Keratinocyte (primary cell): ENCODE results near the gene CDT1. TPM values are rescaled to one million over a fixed set of nuclear protein-coding genes. Genes with fewer than 3 reads are reported as not detected.

Experiments
- DNase-seq: peaks from one replicate; pipeline ENCODE4 v3.0.0-alpha.2; 2011; ENCODE audit warnings: low read depth, missing footprints, low spot score
- FAIRE-seq: peaks from 2 replicates; lab custom pipeline; 2011; peaks lifted over from hg19 to GRCh38; lab: Jason Lieb, UNC
- H2AFZ ChIP-seq: 2 replicates; pipeline ENCODE4 v1.6.0; 2012; ENCODE audit warnings: low read length, control low read depth, inconsistent platforms; ENCODE audit not compliant: control insufficient read depth
- H3K27ac ChIP-seq: 2 replicates; pipeline ENCODE4 v1.5.1; 2011; ENCODE audit warnings: low read length; ENCODE audit not compliant: control insufficient read depth, insufficient read depth
- H3K27me3 ChIP-seq: 3 replicates; pipeline ENCODE4 v1.6.0; 2011; ENCODE audit warnings: low read length; ENCODE audit not compliant: control insufficient read depth, insufficient read depth; ENCODE audit errors: extremely low read depth
- H3K36me3 ChIP-seq, 2 experiments: 2 replicates in 1 of 2; 3 replicates in 1 of 2; pipeline ENCODE4 v1.5.1; 2011; ENCODE audit warnings: low read length in 2 of 2, mild to moderate bottlenecking in 1 of 2; ENCODE audit not compliant: control insufficient read depth in 2 of 2, insufficient read depth in 2 of 2; ENCODE audit errors: extremely low read depth in 1 of 2
- H3K4me1 ChIP-seq: 3 replicates; pipeline ENCODE4 v1.5.1; 2011; ENCODE audit warnings: low read length; ENCODE audit not compliant: control insufficient read depth, insufficient read depth; ENCODE audit errors: extremely low read depth
- H3K4me2 ChIP-seq: 3 replicates; pipeline ENCODE4 v1.6.0; 2011; ENCODE audit warnings: low read depth, low read length; ENCODE audit not compliant: control insufficient read depth, insufficient read depth; ENCODE audit errors: extremely low read depth
- H3K4me3 ChIP-seq, 3 experiments: fragments of 200-600 bp in 1 of 3; sonication (generic) in 1 of 3; 2 replicates in 2 of 3; 3 replicates in 1 of 3; pipeline ENCODE4 v1.5.1; 2011 to 2016; ENCODE audit warnings: low read length in 3 of 3, mild to moderate bottlenecking in 3 of 3, control low read depth in 2 of 3, inconsistent platforms in 1 of 3, low read depth in 1 of 3, mixed read lengths in 1 of 3, mixed run types in 1 of 3, moderate library complexity in 1 of 3; ENCODE audit not compliant: control insufficient read depth in 2 of 3, insufficient read depth in 2 of 3; ENCODE audit errors: extremely low read depth in 1 of 3
- H3K79me2 ChIP-seq: 2 replicates; pipeline ENCODE4 v1.6.0; 2012; ENCODE audit warnings: low read length; ENCODE audit not compliant: control insufficient read depth, insufficient read depth
- H3K9ac ChIP-seq: 3 replicates; pipeline ENCODE4 v1.6.0; 2011; ENCODE audit warnings: low read length; ENCODE audit not compliant: control insufficient read depth, insufficient read depth; ENCODE audit errors: extremely low read depth
- H3K9me1 ChIP-seq: 3 replicates; pipeline ENCODE4 v1.6.0; 2011; ENCODE audit warnings: low read length; ENCODE audit not compliant: control insufficient read depth, insufficient read depth; ENCODE audit errors: extremely low read depth
- H3K9me3 ChIP-seq: 2 replicates; pipeline ENCODE4 v1.5.1; 2012; ENCODE audit warnings: low read depth, low read length; ENCODE audit not compliant: control insufficient read depth
- H4K20me1 ChIP-seq: 3 replicates; pipeline ENCODE4 v1.6.0; 2011; ENCODE audit warnings: low read length; ENCODE audit not compliant: control insufficient read depth, insufficient read depth; ENCODE audit errors: extremely low read depth
- CTCF ChIP-seq, 3 experiments: IDR thresholded peaks in 1 of 3; conservative IDR thresholded peaks in 1 of 3; optimal IDR thresholded peaks in 1 of 3; 2 replicates in 2 of 3; 3 replicates in 1 of 3; pipeline versions ENCODE3 to v1.5.1; 2011; ENCODE audit warnings: low read length in 3 of 3, mild to moderate bottlenecking in 3 of 3, moderate library complexity in 2 of 3, control low read depth in 1 of 3, inconsistent platforms in 1 of 3; ENCODE audit not compliant: insufficient read depth in 2 of 3; ENCODE audit errors: extremely low read depth in 1 of 3
- EZH2 ChIP-seq: IDR thresholded peaks from one replicate; pipeline ENCODE4 v1.6.1; 2012; ENCODE audit warnings: inconsistent platforms, mild to moderate bottlenecking, low read length, moderate library complexity
- dilution Hi-C: fragments of 300-500 bp; cut with MboI; formaldehyde crosslinking; loops from one replicate; pipeline ENCODE4 v1.7.0; 2020; ENCODE audit warnings: low sequenced_read_pairs; ENCODE audit not compliant: extremely low pct_ligation_motif_present
- polyA plus RNA-seq, 5 experiments: library from polyadenylated mRNA; depleted of rRNA in 3 of 5; stranded (reverse) in 3 of 5; stranded (forward) in 1 of 5; unstranded in 1 of 5; fragments of >200 nt; gene quantifications; 1 replicate in 1 of 5; 2 replicates in 3 of 5; 3 replicates in 1 of 5; pipeline versions ENCODE4 v1.2.1 to v1.2.3, GENCODE V29; 2011 to 2012; ENCODE audit warnings: missing spikeins in 2 of 5, low read depth in 1 of 5, low replicate concordance in 1 of 5

The CDT1 gene
- polyA plus RNA-seq, 1 donor (not counting 4 experiments of a cell fraction or from before 2014, with no cell fraction given) = 2.0 TPM

GRCh38 chr16:88839745-88840599 is 36.4 kb downstream of the CDT1 start:
- dilution Hi-C loops = no loop called here
- FAIRE-seq = no peak

GRCh38 chr16:88840600-88841215 is 37.1 kb downstream of the CDT1 start:
- Histone ChIP-seq H3K36me3 (peaks cover 0 to 13% of the 10 kb centered on the region in 2 experiments), H3K9ac (no peak overlapping the region), H3K9me1 (no peaks in the 10 kb centered on the region), H3K4me2 (no peak overlapping the region), H2AFZ (no peak overlapping the region), H3K9me3 (no peaks in the 10 kb centered on the region), H3K27me3 (no peaks in the 10 kb centered on the region), H3K27ac (no peak overlapping the region), H4K20me1 (no peaks in the 10 kb centered on the region), H3K4me1 (no peaks in the 10 kb centered on the region), H3K4me3 (no peak overlapping the region), H3K79me2 (no peaks in the 10 kb centered on the region)
- dilution Hi-C loops = no loop called here
- TF ChIP-seq CTCF (optimal IDR thresholded peaks at IDR 0.05 in 1 of 3, IDR thresholded peaks at IDR 0.05 in 1 of 3, conservative IDR thresholded peaks at IDR 0.05 in 1 of 3; ENCODE audit: extremely low read depth in 1 of 3, insufficient read depth in 2 of 3, low read length in 3 of 3) (no peak), EZH2 (no peak)
- FAIRE-seq = no peak
- no peak for DNase-seq

More at GRCh38 chr16:88839745-88840599, 36.4 kb downstream of the CDT1 start:
- Histone ChIP-seq H2AFZ (no peak overlapping the region), H3K4me1 (no peaks in the 10 kb centered on the region), H3K36me3 (peaks cover 0 to 18% of the 10 kb centered on the region in 2 experiments), H3K9me3 (no peaks in the 10 kb centered on the region), H3K4me2 (no peak overlapping the region), H3K9ac (no peak overlapping the region), H4K20me1 (no peaks in the 10 kb centered on the region), H3K27ac (no peak overlapping the region), H3K4me3 (no peak overlapping the region), H3K9me1 (no peaks in the 10 kb centered on the region), H3K79me2 (no peaks in the 10 kb centered on the region), H3K27me3 (no peaks in the 10 kb centered on the region)
- DNase-seq = no peak
- TF ChIP-seq EZH2 = no peak
- TF ChIP-seq CTCF (optimal IDR thresholded peaks at IDR 0.05 in 1 of 3, IDR thresholded peaks at IDR 0.05 in 1 of 3, conservative IDR thresholded peaks at IDR 0.05 in 1 of 3; ENCODE audit: extremely low read depth in 1 of 3, insufficient read depth in 2 of 3, low read length in 3 of 3) = no peak
